ENCODE data around the gene BBS7.
A peak's percentile ranks its signal among the peaks of the same experiment; 100 is the strongest.

The BBS7 gene, protein sequence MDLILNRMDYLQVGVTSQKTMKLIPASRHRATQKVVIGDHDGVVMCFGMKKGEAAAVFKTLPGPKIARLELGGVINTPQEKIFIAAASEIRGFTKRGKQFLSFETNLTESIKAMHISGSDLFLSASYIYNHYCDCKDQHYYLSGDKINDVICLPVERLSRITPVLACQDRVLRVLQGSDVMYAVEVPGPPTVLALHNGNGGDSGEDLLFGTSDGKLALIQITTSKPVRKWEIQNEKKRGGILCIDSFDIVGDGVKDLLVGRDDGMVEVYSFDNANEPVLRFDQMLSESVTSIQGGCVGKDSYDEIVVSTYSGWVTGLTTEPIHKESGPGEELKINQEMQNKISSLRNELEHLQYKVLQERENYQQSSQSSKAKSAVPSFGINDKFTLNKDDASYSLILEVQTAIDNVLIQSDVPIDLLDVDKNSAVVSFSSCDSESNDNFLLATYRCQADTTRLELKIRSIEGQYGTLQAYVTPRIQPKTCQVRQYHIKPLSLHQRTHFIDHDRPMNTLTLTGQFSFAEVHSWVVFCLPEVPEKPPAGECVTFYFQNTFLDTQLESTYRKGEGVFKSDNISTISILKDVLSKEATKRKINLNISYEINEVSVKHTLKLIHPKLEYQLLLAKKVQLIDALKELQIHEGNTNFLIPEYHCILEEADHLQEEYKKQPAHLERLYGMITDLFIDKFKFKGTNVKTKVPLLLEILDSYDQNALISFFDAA

DNA sequence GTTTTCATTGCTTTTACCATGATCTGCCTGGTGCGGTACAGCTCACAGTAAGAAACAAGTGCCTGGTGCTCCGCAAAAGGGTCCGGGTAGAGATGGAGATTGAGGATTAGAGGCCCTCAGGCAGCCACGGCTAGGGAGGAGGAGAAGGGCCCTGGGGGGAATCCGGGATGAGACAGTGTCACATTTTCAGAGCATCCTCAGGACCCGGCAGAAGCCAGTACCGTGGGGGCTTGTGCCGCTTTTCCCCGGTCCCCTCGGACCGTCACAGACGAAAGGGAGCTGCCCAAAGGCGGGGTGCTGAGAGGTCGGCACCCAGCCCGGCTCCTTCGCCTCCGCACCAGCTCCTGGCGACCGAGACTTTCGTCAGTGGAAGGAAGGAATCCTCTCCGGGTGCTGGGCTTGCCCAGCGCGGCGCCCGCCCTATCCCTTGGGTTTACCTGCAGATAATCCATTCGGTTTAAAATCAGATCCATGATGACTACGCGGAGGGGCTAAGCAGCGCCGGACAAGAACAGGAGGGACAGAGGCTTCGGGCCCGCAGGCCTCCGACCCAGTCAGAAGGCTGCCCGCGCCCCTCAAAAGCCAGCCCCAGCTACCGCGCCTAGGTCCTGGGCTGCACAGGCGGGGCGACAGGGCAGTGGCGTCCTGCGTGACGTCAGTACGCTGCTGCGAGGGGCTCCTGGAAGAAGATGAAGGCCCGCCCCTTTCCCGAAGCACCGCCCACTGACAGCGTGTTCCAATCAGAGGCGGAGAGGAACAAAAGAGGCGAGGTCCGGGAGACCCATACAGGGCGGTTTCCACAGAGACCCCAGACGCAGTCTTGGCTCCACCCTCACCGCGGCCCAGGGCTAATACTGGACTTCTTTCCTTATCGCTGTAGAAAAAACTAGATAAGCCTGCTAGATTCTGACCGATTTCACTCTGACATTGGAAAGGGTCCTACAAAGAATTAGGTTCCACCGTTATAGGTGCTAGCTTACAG, at the start of gene BBS7:
TSS of gene BBS7 (minus strand) at position 634 of the 982 bp plus-strand sequence. CDS start at position 473, 161 bp downstream.
- peak; percentile 44 for DNase-seq

DNA sequence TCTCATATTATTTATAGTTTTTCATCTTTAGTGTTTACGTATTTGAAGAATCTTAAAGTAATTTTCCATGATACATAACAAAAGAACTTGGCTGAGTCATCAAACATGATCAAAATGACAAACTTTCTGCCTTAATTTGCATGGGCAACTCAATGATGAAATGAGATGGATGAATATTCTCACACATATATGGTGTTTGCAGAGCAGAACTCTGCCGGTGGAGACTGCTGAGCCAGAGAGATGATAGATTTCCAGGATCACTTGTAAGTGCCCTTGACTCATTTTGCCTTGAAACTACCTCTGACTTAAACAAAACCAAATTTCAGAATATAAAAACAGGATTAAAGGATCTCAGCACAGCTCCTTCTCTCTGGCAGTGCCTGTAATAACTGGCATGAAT, 43.4 kb upstream of the BBS7 start:
- no peak for DNase-seq

DNA sequence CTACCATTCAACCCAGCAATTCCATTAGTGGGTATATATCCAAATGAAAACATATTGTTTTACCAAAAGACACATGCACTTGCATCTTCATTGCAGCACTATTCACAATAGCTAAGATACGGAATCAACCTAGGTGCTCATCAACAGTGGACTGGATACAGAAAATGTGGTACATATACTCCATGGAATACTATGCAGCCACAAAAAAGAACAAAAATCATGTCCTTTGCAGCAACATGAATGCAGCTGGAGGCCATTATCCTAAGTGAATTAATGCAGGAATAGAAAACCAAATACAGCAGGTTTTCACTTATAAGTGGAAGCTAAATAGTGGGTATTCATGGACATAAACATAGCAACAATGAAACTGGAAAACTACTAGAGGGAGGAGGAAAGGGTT, 38.1 kb upstream of the BBS7 start:
- DNase-seq, result no peak

DNA sequence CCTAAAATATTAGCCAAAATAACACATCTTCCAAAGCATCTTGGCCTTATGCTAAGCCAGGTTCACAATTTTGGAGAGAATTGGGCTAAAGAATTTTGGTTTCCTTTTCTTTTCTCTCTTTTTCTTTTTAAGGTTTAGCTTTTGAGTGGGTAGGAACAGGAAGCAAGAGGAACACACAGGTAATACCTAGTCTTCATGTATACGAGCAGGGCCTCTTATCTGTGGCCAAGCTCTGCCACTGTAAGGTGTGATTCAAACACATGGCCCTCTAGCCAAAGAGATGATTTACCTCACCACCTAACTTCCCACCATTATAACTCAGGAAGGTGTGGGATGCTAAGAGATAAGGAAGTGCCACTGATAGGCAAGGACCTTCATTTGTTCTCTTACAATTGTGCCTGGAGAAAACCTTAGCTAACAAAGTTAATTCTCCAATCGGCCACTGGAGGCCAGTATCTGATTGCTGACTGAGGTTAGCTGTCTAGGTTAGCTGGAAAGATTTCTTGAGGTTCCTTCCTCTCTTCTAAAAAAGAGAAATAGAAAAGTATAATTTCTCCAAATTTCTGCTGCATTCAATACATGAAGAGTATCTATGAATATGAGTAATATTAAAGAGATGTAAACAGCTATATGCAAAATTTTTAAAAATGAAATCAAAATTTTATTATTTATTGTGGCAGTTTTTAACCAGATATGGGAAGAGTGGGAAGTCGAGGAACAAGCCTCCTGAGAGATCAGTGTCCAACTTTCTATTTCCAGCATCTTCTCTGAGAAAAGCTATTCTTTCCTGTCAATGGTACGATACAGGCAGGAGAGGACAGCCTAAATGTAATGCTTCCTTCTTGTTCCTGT, 30.1 kb upstream of the BBS7 start:
- no peak for DNase-seq

DNA sequence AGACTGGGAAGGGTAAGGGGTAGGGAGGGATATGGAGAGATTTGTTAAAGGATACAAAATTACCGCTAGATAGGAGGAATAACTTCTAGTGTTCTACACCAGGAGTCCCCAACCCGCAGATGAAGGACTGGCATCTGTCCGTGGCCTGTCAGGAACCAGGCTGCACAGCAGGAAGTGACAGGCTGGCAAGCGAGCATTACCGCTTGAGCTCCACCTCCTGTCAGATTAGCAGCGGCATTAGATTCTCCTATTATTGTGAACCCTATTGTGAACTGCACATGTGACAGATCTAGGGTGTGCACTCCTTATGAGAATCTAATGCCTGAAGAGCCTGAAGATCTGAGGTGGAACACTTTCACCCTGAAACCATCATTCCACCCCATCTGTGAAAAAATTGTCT, 27.9 kb upstream of the BBS7 start:
- no peak for DNase-seq

DNA sequence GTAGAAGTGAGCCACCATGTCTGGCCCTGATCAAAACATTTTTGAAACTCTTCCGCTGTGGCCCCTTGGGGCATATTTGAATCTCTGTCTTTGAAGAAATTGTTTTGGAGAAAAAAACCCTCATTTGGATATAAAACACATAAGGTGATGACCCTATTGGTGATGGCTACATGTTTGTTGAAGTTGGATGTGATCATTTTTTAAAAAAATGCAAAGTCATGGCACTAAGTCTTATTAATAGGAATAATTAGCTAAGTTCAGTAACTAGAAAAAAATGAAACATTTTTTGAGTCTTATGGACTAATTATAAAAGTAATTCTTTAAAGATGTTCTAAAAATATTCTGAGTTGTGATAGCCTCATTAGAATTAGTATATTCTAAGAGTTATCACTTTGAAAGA, 17.9 kb upstream of the BBS7 start:
- no peak for DNase-seq

DNA sequence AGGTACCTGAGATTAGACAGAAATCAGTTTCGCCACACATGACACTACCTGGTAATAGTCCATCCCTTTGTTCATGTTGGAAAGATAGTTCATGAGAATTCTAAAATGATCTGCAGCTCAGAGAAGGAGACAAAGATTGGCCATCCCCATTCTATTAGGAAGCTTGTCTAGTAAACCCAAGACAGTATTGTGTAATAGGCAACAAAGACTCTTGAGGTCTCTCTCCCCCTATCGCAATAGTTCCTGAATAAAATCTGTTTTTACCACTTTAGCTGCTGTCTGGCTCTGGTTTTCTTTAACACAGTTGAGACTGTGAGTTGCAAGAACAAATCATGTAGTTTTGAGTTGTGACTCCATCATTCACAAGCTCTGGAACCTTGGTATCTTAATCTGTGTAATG, 14.8 kb upstream of the BBS7 start:
- no peak for DNase-seq

DNA sequence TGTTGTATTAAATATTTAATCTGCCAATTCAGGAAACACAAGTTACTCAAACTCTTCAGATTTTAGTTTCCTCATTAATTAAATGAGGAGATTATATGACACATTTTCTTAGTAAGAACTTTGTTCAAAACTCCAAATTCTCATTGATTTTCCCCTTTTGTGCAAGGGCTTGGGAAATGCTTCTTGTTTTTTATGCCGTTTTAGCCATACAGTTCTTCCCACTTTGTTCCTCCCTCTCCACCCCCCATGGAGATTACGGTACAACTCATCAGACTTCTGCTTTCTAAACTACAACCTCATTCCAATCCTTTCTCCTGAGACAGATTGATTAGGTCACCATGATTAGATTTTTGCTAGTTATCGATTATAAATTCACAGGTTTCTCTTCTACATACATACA, 10.9 kb upstream of the BBS7 start:
- no peak for DNase-seq

DNA sequence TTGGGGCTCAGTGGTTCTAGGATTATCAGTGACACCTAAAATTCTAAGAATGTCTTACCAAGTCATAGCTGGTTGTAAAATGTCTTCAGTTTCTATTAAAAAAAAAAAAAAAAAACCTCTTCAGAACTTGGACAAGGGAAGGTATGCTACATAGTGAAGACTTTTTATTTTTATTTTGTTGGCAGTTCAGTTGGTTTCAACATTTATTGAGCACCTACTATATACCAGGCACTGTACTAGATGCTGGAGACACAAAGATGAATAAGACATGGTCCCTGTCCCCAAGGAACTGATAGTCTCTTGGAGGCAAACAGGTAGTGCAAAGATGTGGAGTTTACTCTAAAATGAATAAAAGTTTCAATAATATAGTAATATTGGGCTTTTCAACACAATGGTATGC, 8.9 kb upstream of the BBS7 start:
- DNase-seq, result no peak

DNA sequence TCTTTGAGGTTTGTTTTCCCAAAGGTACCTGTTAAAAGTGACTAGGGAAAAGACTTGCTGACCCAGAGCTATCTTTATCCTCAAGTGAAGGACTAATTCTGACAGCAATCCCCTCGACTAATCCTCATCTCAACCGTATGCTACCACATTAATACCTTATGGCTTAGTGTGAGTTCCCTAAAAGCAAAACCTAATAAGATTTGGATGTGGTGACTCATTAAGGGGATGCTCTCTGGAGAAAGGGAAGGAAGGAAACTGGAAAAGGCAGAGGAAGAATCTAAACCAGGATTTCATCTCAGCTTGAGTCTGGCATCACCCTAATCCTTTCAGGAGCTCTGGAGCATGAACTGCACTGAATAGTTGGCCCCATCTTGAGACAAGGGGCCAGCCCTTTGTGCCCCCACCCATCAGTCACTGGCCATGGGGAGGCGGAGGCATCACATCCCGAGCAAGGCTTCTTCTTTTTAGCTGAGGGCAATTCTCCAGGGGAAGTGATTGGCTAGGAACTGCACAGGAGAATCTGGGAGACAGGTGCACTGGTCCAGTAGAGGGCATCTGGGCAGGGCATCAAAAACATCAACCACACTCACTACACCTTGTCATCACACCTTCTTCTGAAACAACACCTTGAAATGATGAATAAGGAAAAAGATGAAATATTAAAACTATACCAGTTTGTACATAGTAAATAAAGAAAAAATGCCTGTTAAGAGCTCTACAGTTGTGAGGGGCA, 6.9 kb upstream of the BBS7 start:
- no peak for DNase-seq

DNA sequence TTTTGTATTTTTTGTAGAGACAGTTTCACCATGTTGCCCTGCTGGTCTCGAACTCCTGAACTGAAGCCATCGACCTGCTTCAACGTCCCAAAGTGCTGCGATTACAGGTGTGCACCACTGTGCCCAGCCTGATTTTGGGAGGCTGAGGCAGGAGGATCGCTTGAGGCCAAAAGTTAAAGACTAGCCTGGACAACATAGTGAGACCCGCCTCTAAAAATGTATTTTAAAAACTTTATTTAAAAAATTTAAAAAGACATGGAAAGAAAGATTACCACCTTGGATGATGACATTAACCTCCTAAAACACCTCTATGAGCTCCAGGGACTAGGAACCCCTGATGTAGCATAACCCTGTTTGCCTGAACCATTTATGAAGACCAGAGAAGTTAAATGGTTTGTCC, 5.8 kb upstream of the BBS7 start:
- DNase-seq, result no peak

DNA sequence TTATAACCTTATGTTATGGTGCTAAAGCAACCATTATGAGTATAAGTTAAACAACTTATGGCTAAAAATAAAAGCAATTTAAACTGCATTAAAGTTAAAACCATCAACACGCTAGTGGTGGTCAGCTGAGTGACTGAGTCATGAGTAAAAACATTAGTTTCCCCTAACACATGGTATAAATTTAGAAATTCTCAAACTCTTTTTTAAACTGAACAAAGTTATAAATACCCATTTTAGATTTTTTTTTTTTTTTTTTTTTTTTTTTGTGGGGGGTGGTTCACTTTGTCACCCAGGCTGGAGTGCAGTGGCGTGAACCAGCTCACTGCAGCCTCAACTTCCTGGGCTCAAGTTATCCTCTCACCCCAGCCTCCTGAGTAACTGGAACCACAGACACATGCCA, 5.4 kb upstream of the BBS7 start:
- no peak for DNase-seq

DNA sequence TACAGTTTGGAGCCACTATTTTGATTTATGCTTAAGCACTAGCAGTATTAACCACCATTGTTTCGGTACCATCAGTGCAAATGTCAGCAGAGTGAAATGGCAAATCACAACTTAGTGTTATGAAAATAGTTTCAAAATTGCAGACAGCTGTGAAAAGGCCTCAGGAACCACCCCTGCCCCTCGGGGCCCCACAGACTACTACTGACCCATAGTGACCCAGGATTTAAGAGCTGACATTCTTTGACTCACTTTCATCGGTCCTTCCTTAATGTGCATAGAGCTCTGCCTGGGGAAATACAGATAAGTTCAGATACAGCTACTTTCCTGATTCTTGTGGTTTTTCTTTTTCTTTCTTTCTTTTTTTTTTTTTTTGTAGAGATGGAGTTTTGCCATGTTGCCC, 3.3 kb upstream of the BBS7 start:
- no peak for DNase-seq

DNA sequence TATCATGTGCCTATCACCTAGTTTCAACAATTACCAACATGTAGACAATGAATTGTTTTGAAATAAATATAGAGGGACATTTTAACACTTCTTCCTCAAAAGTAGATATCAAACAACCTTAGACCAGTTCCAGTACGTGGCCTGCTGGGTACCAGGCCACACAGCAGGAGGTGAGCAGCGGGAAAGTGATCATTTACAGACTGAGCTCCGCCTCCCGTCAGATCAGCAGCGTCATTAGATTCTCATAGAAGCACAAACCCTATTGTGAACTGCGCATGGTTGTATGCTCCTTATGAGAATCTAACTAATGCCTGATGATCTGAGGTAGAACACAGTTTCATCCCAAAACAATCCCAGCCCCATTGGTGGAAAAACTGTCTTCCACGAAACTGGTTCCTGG, 6.5 kb downstream of the BBS7 start:
- DNase-seq, result no peak

DNA sequence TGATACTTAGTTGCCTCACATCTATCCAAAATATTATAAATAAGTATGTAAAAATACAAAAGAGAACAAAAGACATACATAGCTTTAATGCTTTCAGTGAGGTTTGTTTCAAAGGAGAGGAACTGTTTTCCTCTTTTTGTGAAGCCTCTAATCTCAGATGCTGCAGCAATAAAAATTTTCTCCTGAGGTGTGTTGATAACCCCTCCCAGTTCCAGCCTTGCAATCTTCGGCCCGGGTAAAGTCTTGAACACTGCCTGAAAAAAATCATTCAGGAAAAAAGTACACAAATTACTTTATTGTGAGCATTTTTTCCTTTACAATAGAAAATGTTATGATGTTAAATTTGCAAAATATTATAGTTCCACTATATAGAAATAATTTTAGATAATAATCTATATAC, 8.8 kb downstream of the BBS7 start:
- no peak for DNase-seq

DNA sequence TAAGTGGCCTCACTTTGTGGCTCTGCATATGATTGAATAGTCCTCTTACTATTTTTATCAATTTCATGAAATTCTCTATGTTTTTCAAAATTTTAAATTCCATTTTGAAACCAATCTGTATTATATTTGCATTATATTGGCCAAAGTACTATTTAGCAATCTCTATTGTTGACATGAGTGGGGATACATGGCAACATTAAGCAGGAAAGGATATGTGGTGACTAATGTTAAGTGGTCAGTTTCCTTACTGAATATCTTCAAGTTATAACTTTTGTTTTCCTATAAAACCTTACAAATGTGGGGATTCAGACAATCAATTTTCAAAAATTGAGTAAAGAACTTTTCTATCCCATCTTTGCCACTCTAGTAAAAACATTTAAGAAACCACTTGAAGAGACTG, 10.2 kb downstream of the BBS7 start:
- DNase-seq, result no peak

DNA sequence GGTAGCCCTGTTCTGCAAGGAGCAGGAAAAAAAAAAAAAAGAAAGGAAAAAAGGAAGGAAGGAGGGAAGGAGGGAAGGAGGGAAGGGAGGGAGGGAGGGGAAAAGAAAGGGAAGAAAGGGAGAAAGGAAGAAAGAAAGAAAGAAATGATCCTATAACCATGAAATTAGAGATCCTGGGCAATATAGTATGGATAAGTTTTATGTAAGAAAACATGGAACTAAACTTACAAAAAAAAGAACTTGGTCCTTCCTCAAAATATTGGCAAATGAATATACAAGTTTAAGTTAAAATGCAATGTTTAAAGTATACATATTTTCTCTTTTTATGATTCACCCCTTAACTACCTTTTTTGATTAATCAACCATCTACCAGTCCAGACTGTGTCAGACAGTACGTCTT, 18.9 kb downstream of the BBS7 start:
- DNase-seq, result no peak

DNA sequence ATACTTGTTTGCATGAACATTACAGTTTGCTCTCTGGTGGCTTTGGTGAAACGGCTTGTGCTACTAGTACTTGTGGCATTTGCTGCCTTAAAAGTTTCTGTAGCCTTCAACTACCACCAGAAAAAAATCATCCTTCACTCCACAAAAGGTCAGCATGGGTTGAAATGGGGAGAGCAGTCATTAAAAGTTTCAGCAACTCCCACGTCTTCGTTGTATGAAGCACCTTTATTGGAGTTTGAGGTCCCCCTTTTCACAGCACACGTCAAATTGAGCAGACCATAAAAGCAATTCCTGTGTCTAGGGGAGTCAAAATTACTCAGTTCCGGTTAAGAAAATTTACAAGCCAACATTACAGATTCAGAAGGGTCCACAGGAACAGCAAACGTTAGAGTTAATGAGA, 23.6 kb downstream of the BBS7 start:
- DNase-seq, result no peak

DNA sequence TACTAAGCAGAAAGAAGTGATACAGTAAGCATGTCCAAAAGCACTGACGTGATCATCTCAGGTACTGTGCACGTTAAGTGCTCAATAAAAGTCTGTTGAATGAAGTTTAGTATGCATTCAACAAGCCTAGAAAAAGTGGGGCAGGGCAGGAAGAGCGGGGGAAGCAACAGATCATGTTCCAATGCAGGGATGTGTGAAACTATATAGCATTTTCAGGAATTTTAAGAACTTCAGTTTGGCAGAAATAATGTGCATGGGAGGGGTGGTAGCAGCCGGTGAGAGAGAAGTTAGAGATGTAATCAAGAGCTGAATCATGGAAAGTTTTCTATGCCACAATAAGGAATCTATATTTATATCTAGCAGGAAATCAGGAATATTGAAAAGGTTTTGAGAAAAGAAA, 27.4 kb downstream of the BBS7 start:
- no peak for DNase-seq

DNA sequence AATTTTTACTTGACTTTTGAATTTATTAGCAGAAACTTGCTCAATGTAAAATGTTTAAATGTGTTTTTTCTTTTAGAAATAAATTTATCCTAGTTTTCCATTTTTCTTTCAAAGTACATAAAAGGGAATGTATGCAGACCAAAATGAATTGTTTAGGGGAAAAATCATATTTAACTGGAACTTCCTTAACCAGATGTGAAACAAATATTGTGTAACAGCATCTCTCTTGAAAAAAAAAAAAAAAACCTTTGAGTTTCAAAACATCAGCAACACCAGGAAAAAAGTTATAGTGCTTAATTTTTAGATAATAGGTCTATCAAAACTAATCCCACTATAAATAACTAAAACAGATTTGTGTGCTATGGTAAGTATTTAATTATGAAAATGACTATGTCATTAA, 32.1 kb downstream of the BBS7 start:
- no peak for DNase-seq

DNA sequence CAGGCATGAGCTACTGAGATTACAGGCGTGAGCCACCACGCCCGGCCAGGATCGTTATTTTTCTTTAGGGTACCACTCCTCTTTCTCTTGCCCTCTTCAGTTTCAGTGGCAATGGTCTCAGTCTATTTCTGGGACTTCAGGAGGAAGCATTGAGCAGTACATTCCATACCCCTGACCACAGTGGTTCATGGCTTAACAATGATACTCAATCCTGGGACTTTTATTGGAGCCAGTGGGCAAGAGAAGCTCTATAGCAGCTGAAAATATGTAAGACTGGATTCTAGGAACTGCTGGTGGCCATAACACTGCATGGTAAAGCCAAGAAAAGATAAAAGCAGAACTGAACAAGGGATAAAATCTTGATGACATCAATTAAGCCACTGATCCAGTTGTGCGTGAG, 40.8 kb downstream of the BBS7 start:
- DNase-seq, result no peak

DNA sequence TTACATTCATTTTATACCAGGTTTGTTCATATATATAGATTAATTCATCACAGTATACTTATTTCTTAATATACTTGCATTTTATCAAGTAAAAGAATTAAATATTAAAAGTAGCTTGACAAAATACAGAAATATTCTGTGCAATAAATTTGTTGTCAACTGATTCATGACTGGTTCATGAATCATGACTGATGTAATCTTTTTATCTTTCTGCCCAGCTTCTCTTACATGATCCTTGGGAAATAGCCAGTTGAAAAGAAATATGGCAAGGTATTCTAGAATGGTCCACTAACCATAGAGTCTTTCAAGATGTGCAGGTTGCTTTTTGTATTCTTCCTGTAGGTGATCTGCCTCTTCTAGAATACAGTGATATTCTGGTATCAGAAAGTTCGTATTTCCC, 42.4 kb downstream of the BBS7 start:
- DNase-seq, result no peak
